HepG2 (cell line): ENCODE results near the gene ZFYVE28. TPM values are rescaled to one million over a fixed set of nuclear protein-coding genes. Genes with fewer than 3 reads are reported as not detected.

Experiments
- CCAR2 ChIP-seq: fragments of 200-400 bp; formaldehyde crosslinking; optimal IDR thresholded peaks from 2 replicates; pipeline ENCODE3; 2018; ENCODE audit warnings: low read depth, mild to moderate bottlenecking, low read length, moderate library complexity
- HMGA1 ChIP-seq: sonication (generic); formaldehyde crosslinking; conservative IDR thresholded peaks from 2 replicates; pipeline ENCODE4 v1.4.0; 2020; ENCODE audit warnings: missing genetic modification reagents
- KDM6A ChIP-seq: IDR thresholded peaks from 2 replicates; pipeline ENCODE4 v1.6.1; 2016; ENCODE audit warnings: low read depth
- MXI1 ChIP-seq: IDR thresholded peaks from 3 replicates; pipeline ENCODE4 v1.6.1; 2012; ENCODE audit warnings: low read depth, low read length, inconsistent platforms, borderline replicate concordance
- SNRNP70 ChIP-seq: fragments of 200-400 bp; formaldehyde crosslinking; IDR thresholded peaks from 2 replicates; pipeline ENCODE4 v1.6.1; 2017; ENCODE audit warnings: mild to moderate bottlenecking, low read depth, low read length, moderate library complexity
- YY1 ChIP-seq: IDR thresholded peaks from 2 replicates; pipeline ENCODE4 v1.6.1; 2011; ENCODE audit warnings: low read length, low read depth, moderate library complexity, mild to moderate bottlenecking; ENCODE audit not compliant: insufficient read depth, insufficient replicate concordance
- ZNF678 ChIP-seq: sonication (generic); formaldehyde crosslinking; IDR thresholded peaks from 2 replicates; pipeline ENCODE4 v1.4.0; 2020; ENCODE audit warnings: mild to moderate bottlenecking, missing genetic modification reagents
- ZNF839 ChIP-seq: sonication (generic); formaldehyde crosslinking; IDR thresholded peaks from 2 replicates; pipeline ENCODE4 v1.4.0; 2020; ENCODE audit warnings: missing genetic modification reagents, mild to moderate bottlenecking, borderline replicate concordance
- polyA plus RNA-seq, 8 experiments: library from polyadenylated mRNA; depleted of rRNA in 3 of 8; stranded (reverse) in 7 of 8; unstranded in 1 of 8; fragments of >200 nt; fragmentation: Illumina TruSeq in 4 of 8; extraction: Trizol in 4 of 8; gene quantifications; 2 replicates each; pipeline versions ENCODE4 v1.2.1 to v1.2.3, GENCODE V29; 2011 to 2016; ENCODE audit warnings: low read depth in 4 of 8, missing spikeins in 1 of 8, mixed read lengths in 1 of 8; ENCODE audit not compliant: insufficient read depth in 1 of 8
- total RNA-seq, 5 experiments: library from RNA; depleted of rRNA; stranded (reverse); fragments of >200 nt; fragmentation: Illumina TruSeq; extraction: Trizol; gene quantifications; 2 replicates each; pipeline ENCODE4 v1.2.3, GENCODE V29; 2016; ENCODE audit warnings: low read depth in 1 of 5
- TF ChIP-seq, protein P1 (sequence below): sonication (generic); formaldehyde crosslinking; IDR thresholded peaks from 2 replicates; pipeline ENCODE4 v1.5.0; 2020; ENCODE audit warnings: mild to moderate bottlenecking, missing genetic modification reagents, borderline replicate concordance
- TF ChIP-seq, protein P2 (sequence below): sonication (generic); formaldehyde crosslinking; IDR thresholded peaks from 2 replicates; pipeline ENCODE4 v1.5.0; 2020; ENCODE audit warnings: missing genetic modification reagents

The ZFYVE28 gene
- total and polyA plus RNA-seq, 2 of the 13 experiments (the other 11 are each of a cell fraction or from before 2014, with no cell fraction given), result 0.12 to 0.22 TPM

DNA sequence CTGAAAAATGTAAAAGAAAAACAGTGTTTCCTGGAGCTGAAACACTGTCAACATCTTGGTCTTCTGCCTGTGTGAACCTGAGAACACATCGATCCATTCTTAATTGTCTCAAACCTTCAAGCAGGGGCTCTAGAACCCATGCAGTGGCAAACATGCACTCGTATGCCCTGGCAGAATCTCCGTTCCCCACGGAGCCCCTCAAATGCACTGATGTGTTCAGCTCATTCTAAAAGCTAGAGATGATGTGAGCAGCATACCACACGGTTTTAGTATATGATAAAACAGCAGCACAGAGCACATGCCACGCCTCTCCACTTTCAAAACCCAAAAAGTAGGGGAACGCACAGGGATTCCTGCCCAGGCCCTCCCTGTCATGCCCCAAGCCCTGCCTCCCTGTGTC is 44.9 kb downstream of the ZFYVE28 start (continued):
- TF ChIP-seq ZNF678 (CRISPR knock-in tag) (no peak), HMGA1 (CRISPR knock-in tag) (no peak), CCAR2 (no peak), KDM6A (CRISPR knock-in tag) (no peak), ZNF839 (CRISPR knock-in tag) (no peak), MXI1 (no peak), YY1 (no peak), SNRNP70 (no peak)
- TF ChIP-seq, protein P1, sequence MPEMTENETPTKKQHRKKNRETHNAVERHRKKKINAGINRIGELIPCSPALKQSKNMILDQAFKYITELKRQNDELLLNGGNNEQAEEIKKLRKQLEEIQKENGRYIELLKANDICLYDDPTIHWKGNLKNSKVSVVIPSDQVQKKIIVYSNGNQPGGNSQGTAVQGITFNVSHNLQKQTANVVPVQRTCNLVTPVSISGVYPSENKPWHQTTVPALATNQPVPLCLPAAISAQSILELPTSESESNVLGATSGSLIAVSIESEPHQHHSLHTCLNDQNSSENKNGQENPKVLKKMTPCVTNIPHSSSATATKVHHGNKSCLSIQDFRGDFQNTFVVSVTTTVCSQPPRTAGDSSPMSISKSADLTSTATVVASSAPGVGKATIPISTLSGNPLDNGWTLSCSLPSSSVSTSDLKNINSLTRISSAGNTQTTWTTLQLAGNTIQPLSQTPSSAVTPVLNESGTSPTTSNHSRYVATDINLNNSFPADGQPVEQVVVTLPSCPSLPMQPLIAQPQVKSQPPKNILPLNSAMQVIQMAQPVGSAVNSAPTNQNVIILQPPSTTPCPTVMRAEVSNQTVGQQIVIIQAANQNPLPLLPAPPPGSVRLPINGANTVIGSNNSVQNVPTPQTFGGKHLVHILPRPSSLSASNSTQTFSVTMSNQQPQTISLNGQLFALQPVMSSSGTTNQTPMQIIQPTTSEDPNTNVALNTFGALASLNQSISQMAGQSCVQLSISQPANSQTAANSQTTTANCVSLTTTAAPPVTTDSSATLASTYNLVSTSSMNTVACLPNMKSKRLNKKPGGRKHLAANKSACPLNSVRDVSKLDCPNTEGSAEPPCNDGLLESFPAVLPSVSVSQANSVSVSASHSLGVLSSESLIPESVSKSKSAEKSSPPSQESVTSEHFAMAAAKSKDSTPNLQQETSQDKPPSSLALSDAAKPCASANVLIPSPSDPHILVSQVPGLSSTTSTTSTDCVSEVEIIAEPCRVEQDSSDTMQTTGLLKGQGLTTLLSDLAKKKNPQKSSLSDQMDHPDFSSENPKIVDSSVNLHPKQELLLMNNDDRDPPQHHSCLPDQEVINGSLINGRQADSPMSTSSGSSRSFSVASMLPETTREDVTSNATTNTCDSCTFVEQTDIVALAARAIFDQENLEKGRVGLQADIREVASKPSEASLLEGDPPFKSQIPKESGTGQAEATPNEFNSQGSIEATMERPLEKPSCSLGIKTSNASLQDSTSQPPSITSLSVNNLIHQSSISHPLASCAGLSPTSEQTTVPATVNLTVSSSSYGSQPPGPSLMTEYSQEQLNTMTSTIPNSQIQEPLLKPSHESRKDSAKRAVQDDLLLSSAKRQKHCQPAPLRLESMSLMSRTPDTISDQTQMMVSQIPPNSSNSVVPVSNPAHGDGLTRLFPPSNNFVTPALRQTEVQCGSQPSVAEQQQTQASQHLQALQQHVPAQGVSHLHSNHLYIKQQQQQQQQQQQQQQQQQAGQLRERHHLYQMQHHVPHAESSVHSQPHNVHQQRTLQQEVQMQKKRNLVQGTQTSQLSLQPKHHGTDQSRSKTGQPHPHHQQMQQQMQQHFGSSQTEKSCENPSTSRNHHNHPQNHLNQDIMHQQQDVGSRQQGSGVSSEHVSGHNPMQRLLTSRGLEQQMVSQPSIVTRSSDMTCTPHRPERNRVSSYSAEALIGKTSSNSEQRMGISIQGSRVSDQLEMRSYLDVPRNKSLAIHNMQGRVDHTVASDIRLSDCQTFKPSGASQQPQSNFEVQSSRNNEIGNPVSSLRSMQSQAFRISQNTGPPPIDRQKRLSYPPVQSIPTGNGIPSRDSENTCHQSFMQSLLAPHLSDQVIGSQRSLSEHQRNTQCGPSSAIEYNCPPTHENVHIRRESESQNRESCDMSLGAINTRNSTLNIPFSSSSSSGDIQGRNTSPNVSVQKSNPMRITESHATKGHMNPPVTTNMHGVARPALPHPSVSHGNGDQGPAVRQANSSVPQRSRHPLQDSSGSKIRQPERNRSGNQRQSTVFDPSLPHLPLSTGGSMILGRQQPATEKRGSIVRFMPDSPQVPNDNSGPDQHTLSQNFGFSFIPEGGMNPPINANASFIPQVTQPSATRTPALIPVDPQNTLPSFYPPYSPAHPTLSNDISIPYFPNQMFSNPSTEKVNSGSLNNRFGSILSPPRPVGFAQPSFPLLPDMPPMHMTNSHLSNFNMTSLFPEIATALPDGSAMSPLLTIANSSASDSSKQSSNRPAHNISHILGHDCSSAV, result no peak
- TF ChIP-seq, protein P2, sequence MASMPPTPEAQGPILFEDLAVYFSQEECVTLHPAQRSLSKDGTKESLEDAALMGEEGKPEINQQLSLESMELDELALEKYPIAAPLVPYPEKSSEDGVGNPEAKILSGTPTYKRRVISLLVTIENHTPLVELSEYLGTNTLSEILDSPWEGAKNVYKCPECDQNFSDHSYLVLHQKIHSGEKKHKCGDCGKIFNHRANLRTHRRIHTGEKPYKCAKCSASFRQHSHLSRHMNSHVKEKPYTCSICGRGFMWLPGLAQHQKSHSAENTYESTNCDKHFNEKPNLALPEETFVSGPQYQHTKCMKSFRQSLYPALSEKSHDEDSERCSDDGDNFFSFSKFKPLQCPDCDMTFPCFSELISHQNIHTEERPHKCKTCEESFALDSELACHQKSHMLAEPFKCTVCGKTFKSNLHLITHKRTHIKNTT, result no peak
